Dermis microvascular lymphatic vessel endothelial cell (primary cell): ENCODE measurements around the gene TMIGD1. TPM values are rescaled to one million over a fixed set of nuclear protein-coding genes. Genes with fewer than 3 reads are reported as not detected.
A peak's percentile ranks its signal among the peaks of the same experiment; 100 is the strongest.

ENCODE experiments used
- DNase-seq, 2 donors: peaks; one replicate each; pipeline versions ENCODE4 v3.0.0 to v3.0.0-alpha.2; 2010; ENCODE audit warnings: low read depth in 2 of 2
- total RNA-seq: library from RNA; depleted of rRNA; stranded (reverse); fragments of >200 nt; gene quantifications from 2 replicates; pipeline ENCODE4 v1.2.1, GENCODE V29; 2014

TMIGD1 gene
- total RNA-seq: not detected in 2 replicates

- no peak for DNase-seq
Measured at GRCh38 chr17:30333503-30334360, at the start of gene TMIGD1. TSS of gene TMIGD1 (minus strand) at chr17:30334057. CDS start at chr17:30332133, 1,924 bp downstream.

GRCh38 chr17:30382345-30382744, 48.5 kb upstream of the TMIGD1 start:
- DNase-seq: no peak

DNA sequence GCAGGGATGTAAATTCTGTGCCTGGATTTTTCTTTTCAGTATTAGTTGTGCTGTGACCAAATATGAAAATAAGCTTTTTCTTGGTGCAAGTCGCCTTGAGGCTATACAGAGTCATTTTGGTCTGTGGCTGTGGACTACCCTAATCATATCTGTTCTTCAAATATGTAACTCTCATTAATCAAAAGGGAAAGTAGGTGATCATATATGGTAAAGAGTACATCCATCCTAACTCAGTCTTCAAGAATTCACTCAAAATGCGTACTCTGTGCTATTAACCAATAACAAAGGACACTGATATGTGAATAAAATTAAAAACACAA, 47.4 kb upstream of the TMIGD1 start:
- no peak for DNase-seq

GRCh38 chr17:30380643-30381339, 46.9 kb upstream of the TMIGD1 start:
- no peak for DNase-seq

GRCh38 chr17:30379903-30380381, 46.1 kb upstream of the TMIGD1 start:
- DNase-seq: no peak

GRCh38 chr17:30379303-30379902, 45.5 kb upstream of the TMIGD1 start:
- peak in 1 of 2 donors; percentile 8 for DNase-seq

GRCh38 chr17:30378825-30379302, 45.0 kb upstream of the TMIGD1 start, which contains the start of gene CPD:
TSS of gene CPD (plus strand) at chr17:30378927. CDS start at chr17:30378981, 54 bp downstream.
- peak; percentile 81 to 94 for DNase-seq

- DNase-seq: peak in 1 of 2 donors; percentile 22
Measured at GRCh38 chr17:30378241-30378824, 44.5 kb upstream of the TMIGD1 start.

DNA sequence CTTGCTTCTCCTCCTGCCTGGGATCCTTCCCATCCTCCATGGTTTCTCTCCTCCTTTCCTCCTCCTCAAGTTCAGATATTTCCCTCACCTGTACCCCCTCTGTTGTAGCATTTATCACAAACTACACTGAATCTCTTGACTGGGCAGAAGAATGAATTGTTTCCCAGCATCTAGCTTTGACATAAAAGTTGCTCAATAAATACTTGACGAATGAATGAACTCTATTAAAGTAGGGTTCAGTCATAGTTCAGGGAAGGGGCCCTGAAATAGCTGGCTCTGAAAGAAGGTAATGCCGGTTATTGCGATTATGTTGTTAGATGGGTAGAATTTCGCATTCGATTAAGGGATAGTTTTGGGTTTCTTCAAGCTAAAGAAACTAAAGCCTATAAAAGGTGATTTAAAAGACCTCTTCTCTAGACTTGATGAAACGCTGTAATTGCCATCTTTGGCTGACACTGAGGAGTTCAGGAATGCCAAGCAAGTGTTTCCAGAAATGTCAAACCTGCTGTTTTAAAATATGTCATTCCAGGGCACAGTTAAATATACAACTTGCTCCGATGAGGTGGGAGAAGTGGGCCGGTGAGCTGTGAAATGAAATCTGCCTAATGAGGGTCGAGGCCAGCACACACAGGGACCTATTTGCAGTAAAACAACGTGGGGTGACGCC, 43.9 kb upstream of the TMIGD1 start:
- no peak for DNase-seq

- DNase-seq: no peak
Measured at GRCh38 chr17:30376621-30377452, 43.0 kb upstream of the TMIGD1 start.

GRCh38 chr17:30375661-30376060, 41.8 kb upstream of the TMIGD1 start:
- DNase-seq: no peak

DNA sequence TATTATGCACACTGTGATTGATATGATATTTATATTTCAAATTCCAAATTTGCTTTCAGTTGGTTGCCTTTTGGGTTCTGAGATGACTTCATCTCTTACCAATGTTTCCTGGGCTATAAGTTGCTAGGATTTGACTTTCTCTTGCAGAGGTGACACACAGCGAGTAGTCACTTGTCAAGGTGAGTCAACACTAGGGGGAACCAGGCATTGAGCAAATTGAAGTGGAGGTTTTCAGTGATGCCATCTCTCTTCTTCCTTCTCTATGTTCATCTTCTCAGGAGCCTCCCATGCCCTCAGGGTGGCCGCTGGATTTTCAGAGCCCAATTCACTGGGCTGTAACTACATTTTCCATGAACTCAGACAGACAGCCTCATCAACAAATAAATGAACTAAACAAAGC, 38.9 kb upstream of the TMIGD1 start:
- DNase-seq: no peak

DNA sequence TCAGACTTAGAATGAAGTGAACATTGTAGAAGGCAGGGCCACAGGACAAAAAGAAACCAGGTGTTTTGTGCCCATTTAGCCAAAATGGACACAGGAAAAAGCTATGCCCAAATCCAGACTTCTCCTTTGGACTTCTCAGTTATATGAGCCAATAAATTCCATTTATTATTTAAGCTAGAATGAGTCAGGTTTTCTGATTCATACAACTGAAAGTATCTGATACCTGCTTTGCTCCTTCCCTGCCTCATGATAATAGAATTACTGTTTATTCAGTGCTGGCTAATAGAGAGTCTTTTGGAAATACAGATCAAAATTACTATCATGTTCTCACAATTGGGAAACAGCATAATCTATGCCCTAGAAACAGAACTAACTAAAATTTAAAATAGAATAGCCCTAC, 36.1 kb upstream of the TMIGD1 start:
- no peak for DNase-seq

GRCh38 chr17:30368912-30369720, 35.3 kb upstream of the TMIGD1 start:
- DNase-seq: no peak

GRCh38 chr17:30366536-30366935, 32.7 kb upstream of the TMIGD1 start:
- no peak for DNase-seq

DNA sequence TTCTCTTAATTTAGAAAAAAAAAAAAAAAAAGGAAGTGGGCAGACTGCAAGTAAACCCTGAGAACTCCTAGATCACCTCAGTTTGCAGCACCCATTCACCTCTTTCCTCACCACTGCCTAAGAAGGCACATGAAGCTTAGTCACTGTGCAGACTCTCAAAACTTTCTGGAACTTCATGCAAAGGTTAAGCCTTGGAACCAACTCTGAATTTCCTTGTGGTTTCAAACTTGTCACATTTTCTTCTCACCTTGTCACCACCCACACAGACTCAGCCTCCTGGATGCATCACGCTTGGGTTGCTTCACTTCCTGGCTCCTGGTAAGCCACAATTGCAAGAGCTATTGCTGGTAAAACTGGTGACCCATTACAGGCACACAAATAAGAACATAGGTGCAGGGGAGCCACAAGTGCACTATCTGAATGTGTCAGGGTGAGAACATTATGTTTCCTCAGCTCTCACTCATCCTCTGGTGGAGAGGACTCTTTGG, 29.9 kb upstream of the TMIGD1 start:
- DNase-seq: no peak

DNA sequence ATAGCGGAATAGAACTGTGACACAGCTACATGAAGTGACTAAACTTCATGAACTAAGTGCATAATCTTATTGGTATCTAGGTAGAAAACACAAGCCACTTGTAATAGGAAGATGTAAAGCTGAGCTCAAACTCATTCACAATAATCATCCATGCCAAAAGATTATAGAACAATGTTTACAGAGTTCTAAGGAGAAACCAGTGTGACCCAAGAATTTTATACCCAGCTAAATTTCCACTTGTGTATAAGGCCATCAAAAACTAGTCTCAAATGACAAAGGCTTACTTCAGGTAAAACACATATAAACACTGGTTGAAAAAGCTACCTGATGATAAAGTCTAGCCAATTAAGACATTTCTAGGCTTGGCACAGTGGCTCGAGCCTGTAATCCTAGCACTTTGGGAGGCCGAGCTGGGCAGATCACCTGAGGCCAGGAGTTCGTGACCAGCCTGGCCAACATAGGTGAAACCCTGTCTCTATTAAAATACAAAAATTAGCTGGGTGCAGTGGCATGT, 28.0 kb upstream of the TMIGD1 start:
- DNase-seq: no peak

DNA sequence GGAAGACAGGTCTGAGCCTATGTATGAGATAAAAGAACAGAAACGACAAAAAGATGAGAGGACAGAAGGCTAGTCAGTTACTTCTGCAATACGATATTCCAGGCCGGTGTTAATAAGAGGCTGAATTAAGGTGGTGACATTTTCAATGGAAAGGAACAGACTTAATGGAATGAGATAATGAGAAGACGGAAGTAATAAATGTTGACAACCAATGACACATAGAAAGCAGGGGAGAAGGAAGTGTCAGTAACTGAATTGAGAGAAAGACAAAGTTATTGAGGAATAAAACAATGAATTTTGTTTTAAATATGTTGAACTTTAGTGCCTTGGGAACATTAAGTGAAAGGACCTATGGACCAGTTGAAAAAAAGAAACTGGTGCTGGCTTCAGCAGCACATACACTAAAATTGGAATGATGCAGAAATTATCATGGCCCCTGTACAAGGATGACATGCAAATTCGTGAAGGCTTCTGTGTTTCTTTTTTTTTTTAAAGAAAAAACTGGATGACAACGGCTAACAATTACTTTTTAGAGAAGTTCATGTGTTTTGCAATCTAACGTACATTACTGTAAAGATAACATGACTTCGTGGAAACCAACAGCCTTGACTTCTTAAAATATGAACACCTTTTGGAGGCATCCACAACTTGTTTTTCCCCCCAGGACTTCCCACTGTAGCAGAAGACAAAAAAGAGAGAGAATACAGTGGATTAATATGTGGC, 26.4 kb upstream of the TMIGD1 start:
- no peak for DNase-seq
